Nephron (organoid): ENCODE measurements around the gene KRT222.

Experiments
- H3K27ac Mint-ChIP-seq, 3 experiments: 2 replicates each; pipeline ENCODE4 v1.8.0; 2020; ENCODE audit warnings: mixed read lengths in 3 of 3, mild to moderate bottlenecking in 2 of 3, moderate library complexity in 1 of 3
- H3K27me3 Mint-ChIP-seq: 2 replicates; pipeline ENCODE4 v1.8.0; 2021; ENCODE audit warnings: low read depth, mild to moderate bottlenecking, moderate library complexity, mixed read lengths
- H3K36me3 Mint-ChIP-seq: 2 replicates; pipeline ENCODE4 v1.8.0; 2020; ENCODE audit warnings: low read depth, mixed read lengths
- H3K4me1 Mint-ChIP-seq: 2 replicates; pipeline ENCODE4 v1.8.0; 2020; ENCODE audit warnings: mixed read lengths
- H3K4me3 Mint-ChIP-seq, 3 experiments: 2 replicates each; pipeline ENCODE4 v1.8.0; 2020; ENCODE audit warnings: mild to moderate bottlenecking in 3 of 3, mixed read lengths in 3 of 3, moderate library complexity in 2 of 3
- H3K9me3 Mint-ChIP-seq: 2 replicates; pipeline ENCODE4 v1.8.0; 2020; ENCODE audit warnings: mixed read lengths
- CTCF ChIP-seq, 3 experiments: fragments of 200-600 bp; sonication (generic); IDR thresholded peaks; one replicate each; pipeline ENCODE4 v1.5.0; 2021; ENCODE audit warnings: antibody characterized with exemption in 3 of 3; ENCODE audit not compliant: unreplicated experiment in 3 of 3

The KRT222 gene

GRCh38 chr17:40614431-40615067 lies 50.4 kb downstream of the KRT222 start:
- H3K9me3 Mint-ChIP-seq, result no peaks in the 10 kb centered on the region
- H3K27ac Mint-ChIP-seq, result no peak overlapping the region
- no peak for TF ChIP-seq CTCF (IDR thresholded peaks at IDR 0.05; ENCODE audit: unreplicated experiment in 3 of 3)
- H3K4me1 Mint-ChIP-seq, result no peaks in the 10 kb centered on the region
- H3K27me3 Mint-ChIP-seq, result peaks cover 50% of the 10 kb centered on the region
- no peak overlapping the region for H3K4me3 Mint-ChIP-seq
- no peaks in the 10 kb centered on the region for H3K36me3 Mint-ChIP-seq

- Mint-ChIP-seq H3K27me3 (peaks cover 48% of the 10 kb centered on the region), H3K4me3 (no peak overlapping the region), H3K27ac (no peak overlapping the region), H3K9me3 (no peaks in the 10 kb centered on the region), H3K4me1 (no peaks in the 10 kb centered on the region), H3K36me3 (no peaks in the 10 kb centered on the region)
- no peak for TF ChIP-seq CTCF (IDR thresholded peaks at IDR 0.05; ENCODE audit: unreplicated experiment in 3 of 3)
Measured at GRCh38 chr17:40613467-40614154, 51.4 kb downstream of the KRT222 start.

- H3K4me1 Mint-ChIP-seq, result no peaks in the 10 kb centered on the region
- peaks cover 46% of the 10 kb centered on the region for H3K27me3 Mint-ChIP-seq
- H3K36me3 Mint-ChIP-seq, result no peaks in the 10 kb centered on the region
- H3K4me3 Mint-ChIP-seq, result no peak overlapping the region
- H3K27ac Mint-ChIP-seq, result no peak overlapping the region
- H3K9me3 Mint-ChIP-seq, result no peaks in the 10 kb centered on the region
- TF ChIP-seq CTCF (IDR thresholded peaks at IDR 0.05; ENCODE audit: unreplicated experiment in 3 of 3), result no peak
Measured at GRCh38 chr17:40612599-40613244, 52.3 kb downstream of the KRT222 start.

- Mint-ChIP-seq H3K27me3 (peaks cover 42% of the 10 kb centered on the region), H3K4me1 (no peaks in the 10 kb centered on the region), H3K27ac (no peak overlapping the region), H3K9me3 (no peaks in the 10 kb centered on the region), H3K4me3 (no peak overlapping the region), H3K36me3 (no peaks in the 10 kb centered on the region)
- no peak for TF ChIP-seq CTCF (IDR thresholded peaks at IDR 0.05; ENCODE audit: unreplicated experiment in 3 of 3)
Measured at GRCh38 chr17:40611840-40612474, 53.0 kb downstream of the KRT222 start.

- no peaks in the 10 kb centered on the region for H3K4me1 Mint-ChIP-seq
- no peaks in the 10 kb centered on the region for H3K36me3 Mint-ChIP-seq
Measured at GRCh38 chr17:40610359-40610758, 54.6 kb downstream of the KRT222 start.

More at GRCh38 chr17:40610359-40610758, 54.6 kb downstream of the KRT222 start:
- H3K27me3 Mint-ChIP-seq, result peaks cover 40% of the 10 kb centered on the region
- no peaks in the 10 kb centered on the region for H3K9me3 Mint-ChIP-seq
- H3K4me3 Mint-ChIP-seq, result no peak overlapping the region
- no peak overlapping the region for H3K27ac Mint-ChIP-seq
- TF ChIP-seq CTCF (IDR thresholded peaks at IDR 0.05; ENCODE audit: unreplicated experiment in 3 of 3), result no peak
